ENCODE results near the gene ELP1. TPM values are rescaled to one million over a fixed set of nuclear protein-coding genes. Genes with fewer than 3 reads are reported as not detected.

The ELP1 gene
- total and polyA plus RNA-seq, 2 donors, result 23.4 to 25.1 TPM

DNA sequence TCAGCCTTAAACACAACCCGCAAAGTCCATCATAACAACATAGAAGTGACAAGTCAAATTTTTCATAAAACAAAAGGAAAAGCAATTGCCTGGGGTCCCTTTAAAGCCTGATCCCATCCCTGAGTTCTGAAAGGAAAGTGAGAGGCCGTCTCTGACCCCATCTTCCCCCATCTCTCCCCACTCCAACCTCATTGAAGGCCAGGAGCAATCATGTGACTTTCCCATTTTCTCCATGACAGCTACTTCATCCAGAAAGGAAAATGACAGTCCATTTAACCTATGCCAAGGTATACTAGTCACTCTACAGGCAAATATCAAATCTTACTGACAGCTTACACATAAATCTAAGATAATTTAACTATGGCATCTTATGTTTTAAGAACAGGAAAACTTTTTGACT, 56.4 kb downstream of the ELP1 start:
- 98% methylated on average over 2 of the region's 2 CpGs for WGBS
- H3K36me3 ChIP-seq (ENCODE audit: control insufficient read depth in 2 of 2, insufficient read depth in 2 of 2, low read length in 1 of 2), result peaks cover 34 to 47% of the 10 kb centered on the region in 2 donors

DNA sequence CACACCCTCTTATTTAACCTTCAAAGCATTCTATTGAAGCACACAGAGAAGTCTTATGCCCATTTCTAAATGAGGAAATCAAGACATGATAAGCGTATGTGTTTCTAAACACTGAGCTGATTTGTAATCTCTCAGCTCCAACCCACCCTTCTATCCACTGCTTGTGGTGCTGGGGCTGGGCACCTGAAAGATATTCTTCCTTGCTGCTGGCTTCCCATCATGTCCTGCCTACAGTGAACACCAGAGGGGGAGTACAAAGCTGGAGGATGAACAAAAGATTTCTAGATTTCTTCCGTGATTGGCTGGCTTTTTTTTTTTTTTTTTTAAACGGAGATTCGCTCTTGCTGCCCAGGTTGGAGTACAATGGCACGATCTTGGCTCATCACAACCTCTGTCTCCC, 57.5 kb downstream of the ELP1 start:
- Histone ChIP-seq H3K4me3 (ENCODE audit: low read length in 2 of 2) (no peak overlapping the region), H3K27ac (ENCODE audit: low read depth in 1 of 2, low read length in 1 of 2) (no peak overlapping the region), H3K9me3 (ENCODE audit: control insufficient read depth in 2 of 2, insufficient read depth in 1 of 2, low read length in 1 of 2) (no peaks in the 10 kb centered on the region), H3K4me1 (ENCODE audit: control insufficient read depth in 2 of 2, insufficient read depth in 2 of 2, low read length in 2 of 2) (no peaks in the 10 kb centered on the region), H3K36me3 (ENCODE audit: control insufficient read depth in 2 of 2, insufficient read depth in 2 of 2, low read length in 1 of 2) (peaks cover 34 to 53% of the 10 kb centered on the region in 2 donors), H3K27me3 (ENCODE audit: control insufficient read depth in 2 of 2, insufficient read depth in 1 of 2, low read length in 1 of 2) (no peaks in the 10 kb centered on the region)
- DNase-seq (ENCODE audit: low read depth in 6 of 9, low spot score in 9 of 9), result no peak
- WGBS, result 98% methylated on average over 5 of the region's 5 CpGs

More for the DNA sequence above, 56.4 kb downstream of the ELP1 start:
- no peak for DNase-seq (ENCODE audit: low read depth in 6 of 9, low spot score in 9 of 9)
- H3K4me1 ChIP-seq (ENCODE audit: control insufficient read depth in 2 of 2, insufficient read depth in 2 of 2, low read length in 2 of 2), result no peaks in the 10 kb centered on the region
- H3K4me3 ChIP-seq (ENCODE audit: low read length in 2 of 2), result no peak overlapping the region
- no peaks in the 10 kb centered on the region for H3K27me3 ChIP-seq (ENCODE audit: control insufficient read depth in 2 of 2, insufficient read depth in 1 of 2, low read length in 1 of 2)
- no peaks in the 10 kb centered on the region for H3K9me3 ChIP-seq (ENCODE audit: control insufficient read depth in 2 of 2, insufficient read depth in 1 of 2, low read length in 1 of 2)
- no peak overlapping the region for H3K27ac ChIP-seq (ENCODE audit: low read depth in 1 of 2, low read length in 1 of 2)

DNA sequence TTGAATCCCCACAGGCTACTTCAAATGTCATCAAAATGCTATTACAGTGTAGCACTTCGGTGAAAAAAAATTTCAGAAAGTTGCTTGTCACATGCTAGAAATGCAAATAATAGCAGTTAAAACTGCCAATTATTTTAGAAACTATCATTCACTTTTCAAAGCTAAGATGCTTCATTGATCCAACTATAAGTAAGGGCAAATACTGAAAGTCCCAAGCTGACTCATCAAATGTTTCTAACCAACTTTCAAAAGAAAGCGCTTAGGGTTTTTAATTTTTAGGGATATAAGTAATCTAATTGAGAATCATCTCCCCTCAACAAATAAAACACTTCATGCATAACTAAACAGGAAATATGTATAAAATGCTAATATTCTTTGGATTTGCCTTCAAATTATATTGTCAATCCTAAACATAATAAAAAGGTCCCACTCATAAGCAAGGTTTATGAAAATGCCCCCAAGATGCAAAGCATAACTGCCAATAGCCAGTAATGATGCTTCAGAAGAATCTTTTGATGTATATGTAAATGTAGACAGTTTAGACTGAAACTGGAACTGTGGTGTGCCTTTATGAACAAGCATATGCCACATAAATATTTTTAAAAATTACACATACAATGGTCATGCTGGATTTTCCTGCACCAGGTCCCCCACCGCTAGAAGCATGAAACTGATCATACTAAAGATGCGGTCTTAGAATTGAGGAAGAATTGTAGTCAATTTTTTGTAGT, 59.7 kb downstream of the ELP1 start:
- H3K27me3 ChIP-seq (ENCODE audit: control insufficient read depth in 2 of 2, insufficient read depth in 1 of 2, low read length in 1 of 2), result no peaks in the 10 kb centered on the region
- H3K4me1 ChIP-seq (ENCODE audit: control insufficient read depth in 2 of 2, insufficient read depth in 2 of 2, low read length in 2 of 2), result no peaks in the 10 kb centered on the region
- WGBS, result 98% methylated on average over 4 of the region's 4 CpGs
- no peak for DNase-seq (ENCODE audit: low read depth in 6 of 9, low spot score in 9 of 9)
- no peak overlapping the region for H3K4me3 ChIP-seq (ENCODE audit: low read length in 2 of 2)
- H3K36me3 ChIP-seq (ENCODE audit: control insufficient read depth in 2 of 2, insufficient read depth in 2 of 2, low read length in 1 of 2), result peaks cover 27 to 48% of the 10 kb centered on the region in 2 donors
- no peaks in the 10 kb centered on the region for H3K9me3 ChIP-seq (ENCODE audit: control insufficient read depth in 2 of 2, insufficient read depth in 1 of 2, low read length in 1 of 2)
- no peak overlapping the region for H3K27ac ChIP-seq (ENCODE audit: low read depth in 1 of 2, low read length in 1 of 2)

DNA sequence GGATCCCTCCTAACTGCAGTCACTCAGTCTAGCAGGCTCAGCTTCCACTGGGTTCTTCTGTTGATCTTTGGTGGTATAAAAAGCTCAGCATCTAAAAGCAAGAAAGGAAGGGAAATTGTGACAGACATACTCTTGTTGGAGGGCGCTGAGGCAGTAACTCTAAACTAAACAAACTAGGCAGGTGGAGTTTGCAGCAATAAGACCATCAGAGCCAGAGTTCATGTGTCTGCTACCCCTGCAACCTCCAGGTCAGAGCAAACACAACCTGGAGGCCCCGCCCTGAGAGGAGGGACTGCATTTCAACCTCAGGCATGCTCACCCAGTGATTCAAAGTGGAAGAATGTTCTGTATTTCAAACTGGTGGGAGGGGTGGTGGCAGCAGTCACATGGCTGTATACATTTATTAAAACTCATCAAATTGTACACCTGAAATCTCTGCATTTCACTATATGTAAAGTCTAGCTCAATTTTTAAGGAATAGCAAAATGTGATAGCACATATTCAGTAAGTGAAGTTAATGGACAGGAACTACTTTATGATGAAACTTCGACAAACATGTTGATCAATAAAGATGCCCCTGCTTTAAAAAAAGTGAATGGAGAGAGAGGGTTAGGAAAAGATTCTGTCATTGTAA, 64.7 kb downstream of the ELP1 start:
- H3K9me3 ChIP-seq (ENCODE audit: control insufficient read depth in 2 of 2, insufficient read depth in 1 of 2, low read length in 1 of 2), result no peaks in the 10 kb centered on the region
- H3K4me1 ChIP-seq (ENCODE audit: control insufficient read depth in 2 of 2, insufficient read depth in 2 of 2, low read length in 2 of 2), result no peaks in the 10 kb centered on the region
- no peak for DNase-seq (ENCODE audit: low read depth in 6 of 9, low spot score in 9 of 9)
- 96% methylated on average over 3 of the region's 3 CpGs for WGBS
- no peak overlapping the region for H3K4me3 ChIP-seq (ENCODE audit: low read length in 2 of 2)
- H3K27ac ChIP-seq (ENCODE audit: low read depth in 1 of 2, low read length in 1 of 2), result no peak overlapping the region
- H3K36me3 ChIP-seq (ENCODE audit: control insufficient read depth in 2 of 2, insufficient read depth in 2 of 2, low read length in 1 of 2), result peaks cover 0 to 18% of the 10 kb centered on the region in 2 donors
- no peaks in the 10 kb centered on the region for H3K27me3 ChIP-seq (ENCODE audit: control insufficient read depth in 2 of 2, insufficient read depth in 1 of 2, low read length in 1 of 2)

DNA sequence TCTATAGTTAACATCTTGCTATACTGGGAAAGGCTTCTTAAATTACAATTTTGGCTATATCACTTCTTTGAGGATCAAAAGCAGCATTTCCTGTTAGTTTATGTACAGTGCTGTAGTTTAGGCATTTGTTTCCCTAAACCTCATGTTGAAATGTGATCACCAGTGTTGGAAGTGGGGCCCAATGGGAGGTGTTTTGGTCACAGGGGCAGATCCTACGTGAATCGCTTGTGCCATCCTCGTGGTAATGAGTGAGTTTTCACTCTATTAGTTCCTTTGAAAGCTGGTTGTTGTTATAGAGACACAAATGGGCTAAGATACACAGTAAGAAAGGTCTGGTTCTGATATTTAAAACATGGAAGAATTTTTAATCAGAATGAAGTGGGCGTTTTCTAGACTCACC, 66.1 kb downstream of the ELP1 start:
- 97% methylated on average over 4 of the region's 4 CpGs for WGBS
- Histone ChIP-seq H3K9me3 (ENCODE audit: control insufficient read depth in 2 of 2, insufficient read depth in 1 of 2, low read length in 1 of 2) (no peaks in the 10 kb centered on the region), H3K4me1 (ENCODE audit: control insufficient read depth in 2 of 2, insufficient read depth in 2 of 2, low read length in 2 of 2) (no peaks in the 10 kb centered on the region), H3K27me3 (ENCODE audit: control insufficient read depth in 2 of 2, insufficient read depth in 1 of 2, low read length in 1 of 2) (no peaks in the 10 kb centered on the region), H3K27ac (ENCODE audit: low read depth in 1 of 2, low read length in 1 of 2) (no peak overlapping the region), H3K4me3 (ENCODE audit: low read length in 2 of 2) (no peak overlapping the region), H3K36me3 (ENCODE audit: control insufficient read depth in 2 of 2, insufficient read depth in 2 of 2, low read length in 1 of 2) (peaks cover 0 to 13% of the 10 kb centered on the region in 2 donors)
- no peak for DNase-seq (ENCODE audit: low read depth in 6 of 9, low spot score in 9 of 9)

GRCh38 chr9:108867116-108867515, 66.8 kb downstream of the ELP1 start:
- H3K4me3 ChIP-seq (ENCODE audit: low read length in 2 of 2), result no peak overlapping the region
- H3K27ac ChIP-seq (ENCODE audit: low read depth in 1 of 2, low read length in 1 of 2), result no peak overlapping the region
- peaks cover 0 to 10% of the 10 kb centered on the region in 2 donors for H3K36me3 ChIP-seq (ENCODE audit: control insufficient read depth in 2 of 2, insufficient read depth in 2 of 2, low read length in 1 of 2)
- no peak for DNase-seq (ENCODE audit: low read depth in 6 of 9, low spot score in 9 of 9)
- no peaks in the 10 kb centered on the region for H3K9me3 ChIP-seq (ENCODE audit: control insufficient read depth in 2 of 2, insufficient read depth in 1 of 2, low read length in 1 of 2)
- H3K27me3 ChIP-seq (ENCODE audit: control insufficient read depth in 2 of 2, insufficient read depth in 1 of 2, low read length in 1 of 2), result no peaks in the 10 kb centered on the region
- no peaks in the 10 kb centered on the region for H3K4me1 ChIP-seq (ENCODE audit: control insufficient read depth in 2 of 2, insufficient read depth in 2 of 2, low read length in 2 of 2)

GRCh38 chr9:108866001-108866420, 67.9 kb downstream of the ELP1 start:
- Histone ChIP-seq H3K27ac (ENCODE audit: low read depth in 1 of 2, low read length in 1 of 2) (no peak overlapping the region), H3K4me3 (ENCODE audit: low read length in 2 of 2) (no peak overlapping the region), H3K36me3 (ENCODE audit: control insufficient read depth in 2 of 2, insufficient read depth in 2 of 2, low read length in 1 of 2) (peaks cover 0 to 7% of the 10 kb centered on the region in 2 donors), H3K4me1 (ENCODE audit: control insufficient read depth in 2 of 2, insufficient read depth in 2 of 2, low read length in 2 of 2) (no peaks in the 10 kb centered on the region), H3K9me3 (ENCODE audit: control insufficient read depth in 2 of 2, insufficient read depth in 1 of 2, low read length in 1 of 2) (no peaks in the 10 kb centered on the region), H3K27me3 (ENCODE audit: control insufficient read depth in 2 of 2, insufficient read depth in 1 of 2, low read length in 1 of 2) (no peaks in the 10 kb centered on the region)
- no peak for DNase-seq (ENCODE audit: low read depth in 6 of 9, low spot score in 9 of 9)
- WGBS, result 96% methylated on average over 2 of the region's 2 CpGs

GRCh38 chr9:108865037-108865436, 68.9 kb downstream of the ELP1 start:
- Histone ChIP-seq H3K4me1 (ENCODE audit: control insufficient read depth in 2 of 2, insufficient read depth in 2 of 2, low read length in 2 of 2) (no peaks in the 10 kb centered on the region), H3K27ac (ENCODE audit: low read depth in 1 of 2, low read length in 1 of 2) (no peak overlapping the region), H3K4me3 (ENCODE audit: low read length in 2 of 2) (no peak overlapping the region), H3K27me3 (ENCODE audit: control insufficient read depth in 2 of 2, insufficient read depth in 1 of 2, low read length in 1 of 2) (no peaks in the 10 kb centered on the region), H3K36me3 (ENCODE audit: control insufficient read depth in 2 of 2, insufficient read depth in 2 of 2, low read length in 1 of 2) (peaks cover 0 to 3% of the 10 kb centered on the region in 2 donors), H3K9me3 (ENCODE audit: control insufficient read depth in 2 of 2, insufficient read depth in 1 of 2, low read length in 1 of 2) (no peaks in the 10 kb centered on the region)
- 99% methylated on average over 4 of the region's 4 CpGs for WGBS
- DNase-seq (ENCODE audit: low read depth in 6 of 9, low spot score in 9 of 9), result no peak

DNA sequence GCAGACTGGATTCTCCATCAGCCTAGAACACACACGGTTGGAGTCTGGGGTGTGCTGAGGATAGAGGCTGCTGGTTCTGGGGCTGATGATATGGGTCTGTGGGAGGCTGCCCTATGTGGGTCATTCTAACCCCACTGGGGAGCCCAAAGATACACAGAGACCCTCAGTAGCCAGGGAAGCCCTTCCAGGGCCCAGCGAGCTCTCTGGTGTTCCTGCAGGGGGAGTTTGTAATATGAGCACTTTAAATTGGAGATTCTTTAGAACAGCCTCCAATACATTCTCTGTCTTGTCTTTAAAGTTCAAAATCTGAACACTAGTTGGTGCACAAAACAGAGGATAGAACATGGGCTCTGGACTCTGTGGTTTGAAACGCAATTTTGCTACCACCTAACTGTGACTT, 69.5 kb downstream of the ELP1 start:
- DNase-seq (ENCODE audit: low read depth in 6 of 9, low spot score in 9 of 9), result no peak
- H3K4me3 ChIP-seq (ENCODE audit: low read length in 2 of 2), result no peak overlapping the region
- no peak overlapping the region for H3K27ac ChIP-seq (ENCODE audit: low read depth in 1 of 2, low read length in 1 of 2)
- H3K9me3 ChIP-seq (ENCODE audit: control insufficient read depth in 2 of 2, insufficient read depth in 1 of 2, low read length in 1 of 2), result no peaks in the 10 kb centered on the region
- peaks cover 0 to 3% of the 10 kb centered on the region in 2 donors for H3K36me3 ChIP-seq (ENCODE audit: control insufficient read depth in 2 of 2, insufficient read depth in 2 of 2, low read length in 1 of 2)
- WGBS, result 98% methylated on average over 3 of the region's 3 CpGs
- H3K27me3 ChIP-seq (ENCODE audit: control insufficient read depth in 2 of 2, insufficient read depth in 1 of 2, low read length in 1 of 2), result no peaks in the 10 kb centered on the region
- H3K4me1 ChIP-seq (ENCODE audit: control insufficient read depth in 2 of 2, insufficient read depth in 2 of 2, low read length in 2 of 2), result no peaks in the 10 kb centered on the region

Data from thymus (tissue), 11 donors.